Measurements from ENCODE around the gene PLA2G2D. TPM values are rescaled to one million over a fixed set of nuclear protein-coding genes. Genes with fewer than 3 reads are reported as not detected.

The PLA2G2D gene
- total and polyA plus RNA-seq, 2 of the 8 experiments (the other 6 are each of a cell fraction or from before 2014, with no cell fraction given): not detected

GRCh38 chr1:20123722-20124455 lies 4.6 kb upstream of the PLA2G2D start:
- Histone ChIP-seq H4K5ac (ENCODE audit: insufficient read length, low read depth, low read length) (no peak overlapping the region), H3K27ac (ENCODE audit: low read depth, low read length) (no peak overlapping the region), H3K23me2 (ENCODE audit: low read depth, low read length) (no peaks in the 10 kb centered on the region), H2BK5ac (ENCODE audit: low read depth, low read length) (no peak overlapping the region), H3K79me1 (ENCODE audit: low read depth, low read length) (no peaks in the 10 kb centered on the region), H3K4me3 (ENCODE audit: extremely low read depth in 1 of 4, insufficient read depth in 2 of 4, low read depth in 3 of 4, low read length in 4 of 4) (no peak overlapping the region), H2AK5ac (ENCODE audit: low read depth, low read length) (no peak overlapping the region), H3K4me1 (replicated peaks in 1 of 4; ENCODE audit: control insufficient read depth in 3 of 4, insufficient read depth in 4 of 4, low read length in 3 of 4) (no peaks in the 10 kb centered on the region), H2BK120ac (replicated peaks; ENCODE audit: low read depth, low read length) (no peak overlapping the region), H2BK20ac (ENCODE audit: low read length) (no peak overlapping the region), H3K4ac (replicated peaks; ENCODE audit: insufficient read length, low read depth, low read length) (no peak overlapping the region), H4K91ac (replicated peaks; ENCODE audit: insufficient read length, low read length) (no peak overlapping the region), H3K27me3 (replicated peaks in 1 of 4; ENCODE audit: control insufficient read depth in 3 of 4, extremely low read depth in 1 of 4, insufficient read depth in 3 of 4, low read length in 3 of 4) (no peaks in the 10 kb centered on the region), H2BK12ac (ENCODE audit: low read depth, low read length) (no peak overlapping the region), H4K20me1 (replicated peaks in 1 of 2; ENCODE audit: control insufficient read depth in 1 of 2, insufficient read depth in 2 of 2, low read length in 2 of 2) (no peaks in the 10 kb centered on the region), H3K4me2 (ENCODE audit: insufficient read depth in 1 of 2, low read depth in 2 of 2, low read length in 2 of 2) (no peak overlapping the region), H2BK15ac (ENCODE audit: low read length) (no peak overlapping the region), H3K36me3 (ENCODE audit: control insufficient read depth in 2 of 4, insufficient read depth in 4 of 4, low read length in 3 of 4) (no peaks in the 10 kb centered on the region), H4K8ac (ENCODE audit: extremely low read depth, insufficient read depth, low read length) (no peak overlapping the region), H3K56ac (replicated peaks; ENCODE audit: insufficient read length, low read depth, low read length) (no peak overlapping the region), H3K14ac (ENCODE audit: insufficient read length) (no peak overlapping the region), H3K79me2 (ENCODE audit: control insufficient read depth in 1 of 2, insufficient read depth in 2 of 2, low read length in 2 of 2) (no peaks in the 10 kb centered on the region), H3K18ac (ENCODE audit: extremely low read depth, low read length) (no peak overlapping the region), H2AFZ (ENCODE audit: low read length) (no peak overlapping the region), H3K9ac (replicated peaks in 1 of 4; ENCODE audit: extremely low read depth in 1 of 4, low read depth in 3 of 4, low read length in 3 of 4) (no peak overlapping the region; a peak in 1 of 7 replicates), H3K23ac (ENCODE audit: insufficient read length) (no peak overlapping the region), H3K9me3 (ENCODE audit: insufficient read depth in 2 of 2, low read depth in 1 of 2, low read length in 1 of 2) (no peaks in the 10 kb centered on the region)
- 93% methylated on average over 9 of the region's 10 CpGs; no CpG with 5 or more reads in 1 of the 2 experiments for WGBS, 2 experiments (ENCODE audit: extremely low coverage in 1 of 2, insufficient coverage in 1 of 2, insufficient read length in 1 of 2, insufficient replicate concordance in 2 of 2, low coverage in 1 of 2, low lambda C conversion rate in 2 of 2, missing lambda C conversion rate in 1 of 2)
- ChIA-PET POLR2A (ENCODE audit: partially characterized antibody) (no interaction called here), CTCF (ENCODE audit: partially characterized antibody) (interaction anchor here (1.1 to 4.1 kb wide), 6 partner anchors 9 to 312 kb away, joined by 3 to 23 read pairs (median 6); no protein-coding TSS in a partner anchor)
- FAIRE-seq (no peak), DNase-seq (ENCODE audit: low read depth in 1 of 2, low spot score in 2 of 2) (no peak)
- TF ChIP-seq SP1 (IDR thresholded peaks at IDR 0.05; ENCODE audit: low read depth, low read length) (no peak), RNF2 (IDR thresholded peaks at IDR 0.05; ENCODE audit: borderline replicate concordance, low read depth, low read length, missing control alignments, poor library complexity, severe bottlenecking) (no peak), ZNF274 (IDR thresholded peaks at IDR 0.05; ENCODE audit: borderline replicate concordance, extremely low read depth, low read length) (no peak)
